ENCODE measurements around the gene RCOR3.

DNA sequence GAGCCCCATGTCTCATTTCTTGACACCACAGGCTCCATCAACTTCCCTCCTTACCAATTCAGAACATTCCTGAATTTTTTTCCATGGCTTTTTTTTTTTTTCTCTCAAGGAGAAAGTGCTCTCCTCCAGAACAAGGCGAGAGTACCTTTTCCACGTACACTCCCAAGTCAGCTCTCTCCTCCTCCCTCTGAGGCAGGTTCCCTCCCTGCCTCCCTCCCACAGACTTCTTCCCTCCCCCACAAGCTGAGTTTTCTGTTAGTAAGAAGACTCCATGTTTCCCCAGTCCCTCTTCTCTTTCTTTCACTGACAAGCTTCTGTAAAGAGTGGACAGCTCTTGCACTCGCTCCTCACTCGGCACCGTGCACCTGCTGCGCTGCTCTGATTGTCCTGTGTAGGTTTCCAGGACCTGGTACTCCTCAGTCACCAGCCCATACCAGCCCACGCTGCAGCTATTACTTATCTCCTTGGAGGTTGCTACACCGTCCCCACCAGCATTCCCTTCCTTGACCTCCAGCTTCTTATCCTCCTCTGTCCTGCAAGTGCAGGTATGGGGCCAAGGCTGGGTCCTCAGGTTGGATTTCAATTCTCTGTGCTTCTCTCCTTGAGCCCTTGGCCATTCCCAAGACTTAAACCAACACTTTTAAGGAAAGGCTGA, 71.2 kb downstream of the RCOR3 start:
- TF ChIP-seq, protein P1, sequence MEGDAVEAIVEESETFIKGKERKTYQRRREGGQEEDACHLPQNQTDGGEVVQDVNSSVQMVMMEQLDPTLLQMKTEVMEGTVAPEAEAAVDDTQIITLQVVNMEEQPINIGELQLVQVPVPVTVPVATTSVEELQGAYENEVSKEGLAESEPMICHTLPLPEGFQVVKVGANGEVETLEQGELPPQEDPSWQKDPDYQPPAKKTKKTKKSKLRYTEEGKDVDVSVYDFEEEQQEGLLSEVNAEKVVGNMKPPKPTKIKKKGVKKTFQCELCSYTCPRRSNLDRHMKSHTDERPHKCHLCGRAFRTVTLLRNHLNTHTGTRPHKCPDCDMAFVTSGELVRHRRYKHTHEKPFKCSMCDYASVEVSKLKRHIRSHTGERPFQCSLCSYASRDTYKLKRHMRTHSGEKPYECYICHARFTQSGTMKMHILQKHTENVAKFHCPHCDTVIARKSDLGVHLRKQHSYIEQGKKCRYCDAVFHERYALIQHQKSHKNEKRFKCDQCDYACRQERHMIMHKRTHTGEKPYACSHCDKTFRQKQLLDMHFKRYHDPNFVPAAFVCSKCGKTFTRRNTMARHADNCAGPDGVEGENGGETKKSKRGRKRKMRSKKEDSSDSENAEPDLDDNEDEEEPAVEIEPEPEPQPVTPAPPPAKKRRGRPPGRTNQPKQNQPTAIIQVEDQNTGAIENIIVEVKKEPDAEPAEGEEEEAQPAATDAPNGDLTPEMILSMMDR (IDR thresholded peaks at IDR 0.05), result no peak
- no peak for TF ChIP-seq POLR2A (IDR thresholded peaks at IDR 0.05)
- TF ChIP-seq POLR2AphosphoS5 (IDR thresholded peaks at IDR 0.05), result no peak
- TF ChIP-seq EP300 (IDR thresholded peaks at IDR 0.05), result no peak

All from upper lobe of left lung (tissue), 4 donors.